HUDEP-2 (cell line): ENCODE data around the gene TUNAR.

Experiments
- DNase-seq, 76 experiments: peaks; one replicate each; lab custom pipeline; 2025; ENCODE audit not compliant: unreplicated experiment in 76 of 76; lab: John Stamatoyannopoulos, UW

The TUNAR gene

DNA sequence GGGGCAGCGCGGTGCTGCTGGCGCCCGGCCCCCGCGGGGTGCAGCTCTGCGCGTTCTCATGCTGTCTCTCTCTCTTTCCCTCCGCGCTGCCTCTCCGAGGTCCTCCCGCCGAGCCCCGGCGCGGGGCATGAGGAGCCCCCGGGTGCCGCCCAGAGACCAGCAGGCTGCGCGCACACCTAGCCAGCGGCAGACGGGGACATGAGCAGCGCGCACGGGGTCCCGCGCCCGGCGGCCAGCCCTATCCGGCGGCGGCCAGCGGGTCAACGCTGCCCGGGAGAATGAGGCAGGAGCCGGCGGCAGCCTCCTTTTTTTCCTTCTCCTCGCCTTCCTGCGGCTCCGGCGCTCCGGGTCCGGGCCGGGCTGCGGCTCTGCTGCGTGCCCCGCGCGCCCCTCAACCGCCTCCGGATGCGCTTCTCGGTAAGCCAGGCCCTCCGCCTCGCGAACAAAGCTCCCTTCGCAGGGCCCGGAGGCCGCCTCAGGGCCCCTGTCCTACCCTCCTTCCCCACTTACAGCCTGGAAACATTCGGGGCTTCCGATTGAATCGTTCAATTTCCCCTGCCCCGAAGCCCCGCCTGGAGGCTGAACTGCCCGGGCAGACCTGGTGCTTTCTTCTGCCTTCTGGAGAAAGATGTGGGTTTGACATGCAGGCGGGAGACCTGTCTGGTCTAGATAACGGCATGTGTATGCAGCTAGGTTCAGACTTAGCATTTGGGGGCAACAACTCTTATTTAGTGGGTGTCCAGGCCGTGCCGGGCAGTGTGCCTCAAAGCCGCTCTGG lies at the start of gene TUNAR:
Gene TUNAR, plus strand, starts transcription at position 72 of the 778 bp plus-strand sequence.
- no peak for DNase-seq

DNA sequence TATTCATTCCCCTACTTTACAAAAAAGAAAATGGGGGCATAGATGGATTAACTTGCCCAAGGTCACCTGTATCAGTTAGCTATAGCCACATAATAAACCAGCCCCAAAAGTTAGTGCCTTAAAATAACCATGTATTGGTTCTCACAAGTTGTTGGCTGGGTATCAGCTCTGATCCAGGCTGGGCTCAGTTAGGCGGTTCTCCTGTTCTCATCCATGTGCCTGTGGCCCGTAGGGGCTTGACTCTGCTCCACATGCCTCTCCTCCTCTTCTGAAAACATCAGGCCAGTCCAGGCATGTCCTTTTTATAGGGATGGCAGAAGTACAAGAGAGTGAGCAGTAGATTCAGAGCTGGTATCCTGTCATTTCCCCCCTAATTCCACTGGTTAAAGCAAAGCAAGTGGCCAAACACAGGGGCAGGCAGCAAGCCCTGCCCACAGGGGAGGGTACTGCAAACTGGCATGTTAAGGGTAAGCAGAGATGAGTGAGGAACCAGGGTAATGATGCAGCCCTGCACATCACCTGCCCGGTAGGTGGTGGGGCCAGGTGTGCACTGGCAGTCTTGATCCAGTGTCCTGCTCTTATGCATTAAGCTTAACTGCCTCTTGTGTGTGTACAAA lies 47.9 kb upstream of the TUNAR start:
- DNase-seq: no peak

DNA sequence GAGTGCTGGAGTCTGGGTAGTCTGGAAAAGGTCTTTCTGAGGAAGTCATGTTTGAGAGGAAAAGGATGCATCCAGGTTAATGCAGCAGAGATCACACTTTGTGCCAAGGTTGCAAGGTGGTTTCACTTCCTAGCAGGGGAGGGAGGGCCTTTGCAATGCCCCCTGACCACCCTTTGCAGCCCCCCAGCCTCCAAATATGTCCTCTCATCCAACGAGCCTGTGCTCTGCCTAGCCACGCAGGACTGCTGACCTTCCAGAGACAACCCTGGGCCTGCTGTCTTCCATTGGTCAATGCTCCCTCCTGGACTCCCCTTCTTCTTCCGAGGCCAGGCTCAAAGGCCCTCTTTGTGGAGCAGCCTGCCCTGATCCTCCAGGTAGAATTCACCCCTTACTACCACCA lies 47.3 kb upstream of the TUNAR start:
- no peak for DNase-seq

DNA sequence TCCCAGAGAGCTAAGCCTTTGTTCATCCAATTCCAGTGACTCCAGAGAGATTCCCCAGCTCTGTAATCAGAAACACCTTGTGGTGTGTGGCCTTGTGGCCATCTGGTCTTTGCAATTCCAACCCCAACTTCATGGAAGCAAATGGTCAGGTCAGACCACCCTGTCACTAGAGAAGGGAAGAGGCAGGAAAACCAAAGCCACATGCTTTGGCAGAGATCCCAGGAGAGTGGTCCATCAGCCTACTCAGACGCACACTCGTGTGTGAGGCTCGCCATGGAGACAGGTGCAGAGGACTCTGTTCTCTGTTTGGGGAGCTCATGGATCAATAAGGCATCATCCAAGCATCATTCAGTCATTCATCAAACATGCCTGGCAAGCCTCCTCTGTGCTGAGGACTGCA lies 46.2 kb upstream of the TUNAR start:
- DNase-seq: no peak

DNA sequence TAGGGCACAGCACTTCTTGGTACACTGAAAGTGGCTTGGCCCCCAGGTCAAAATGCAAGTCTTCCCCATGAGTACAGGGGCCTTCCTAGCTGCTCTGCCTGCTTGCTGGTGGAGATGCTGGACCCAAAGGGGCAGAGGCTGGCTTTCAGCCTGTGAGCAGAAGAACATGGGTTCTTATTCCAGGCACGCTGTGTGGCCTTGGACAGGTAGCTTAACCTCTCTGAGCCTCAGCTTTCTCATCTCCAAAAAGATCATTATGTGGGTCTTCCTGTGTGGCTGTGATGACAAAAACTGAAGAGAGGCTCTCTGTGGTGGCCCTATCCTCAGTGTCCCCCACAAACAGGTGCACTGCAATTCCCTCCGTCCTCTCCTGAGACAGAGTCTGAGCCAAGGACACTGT lies 45.6 kb upstream of the TUNAR start:
- DNase-seq: no peak

DNA sequence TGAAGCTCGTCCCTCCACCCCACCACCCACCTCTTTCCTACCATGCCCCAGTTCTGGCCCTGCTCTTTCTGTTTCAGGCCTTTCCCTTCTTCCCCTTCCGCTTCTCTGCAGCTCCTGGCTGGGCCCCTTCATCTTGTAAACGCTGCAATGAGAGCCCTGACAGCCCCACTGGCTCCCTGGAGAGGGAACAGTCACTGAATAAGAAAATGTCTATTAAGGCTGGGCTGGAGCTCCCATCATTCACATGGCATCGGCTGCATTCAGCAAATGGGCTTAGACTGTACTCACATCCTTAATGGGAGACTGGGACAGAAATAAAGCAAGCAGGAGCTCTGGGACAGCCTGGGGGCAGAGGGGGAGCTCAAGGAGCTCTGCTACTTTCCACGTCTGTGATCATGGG lies 45.2 kb upstream of the TUNAR start:
- no peak for DNase-seq

DNA sequence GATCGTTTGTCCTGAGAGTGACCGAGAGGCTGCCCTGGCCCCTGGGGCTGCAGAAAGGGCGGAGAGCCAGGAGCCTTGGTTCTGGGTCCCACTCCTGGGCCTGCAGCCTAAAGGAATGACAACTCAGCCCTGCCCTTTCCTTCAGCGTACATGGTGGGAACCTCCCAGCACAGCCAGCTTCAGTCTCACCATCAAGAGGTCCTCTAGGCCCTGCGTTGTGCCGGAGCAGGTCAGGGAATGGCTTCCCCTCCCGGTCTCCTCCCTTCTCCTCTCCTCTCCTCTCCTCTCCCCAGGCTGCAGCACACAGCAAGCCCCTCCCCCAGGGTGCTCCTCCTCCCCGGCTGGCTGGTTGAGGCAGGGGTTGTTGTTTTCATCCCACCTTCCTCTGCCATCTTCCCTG lies 44.6 kb upstream of the TUNAR start:
- no peak for DNase-seq

DNA sequence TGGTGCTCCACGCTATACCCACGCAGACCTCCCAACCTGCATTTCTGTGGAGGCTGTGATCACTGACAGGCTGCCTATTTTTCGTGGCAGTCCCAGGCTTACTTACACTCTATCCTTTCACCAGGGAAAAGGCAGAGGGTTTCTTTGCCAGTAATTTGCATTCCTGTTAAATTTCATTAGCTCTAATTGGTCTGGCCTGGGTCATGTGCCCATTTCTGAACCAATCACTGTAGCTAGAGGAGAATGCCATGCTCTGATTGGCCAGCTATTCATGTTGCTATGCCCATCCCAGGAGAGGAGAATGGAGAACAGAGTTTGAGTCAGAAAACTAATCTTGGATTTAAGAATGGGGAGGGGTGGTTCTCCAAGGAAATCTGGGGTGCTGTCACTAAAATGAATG lies 43.2 kb upstream of the TUNAR start:
- DNase-seq: no peak

DNA sequence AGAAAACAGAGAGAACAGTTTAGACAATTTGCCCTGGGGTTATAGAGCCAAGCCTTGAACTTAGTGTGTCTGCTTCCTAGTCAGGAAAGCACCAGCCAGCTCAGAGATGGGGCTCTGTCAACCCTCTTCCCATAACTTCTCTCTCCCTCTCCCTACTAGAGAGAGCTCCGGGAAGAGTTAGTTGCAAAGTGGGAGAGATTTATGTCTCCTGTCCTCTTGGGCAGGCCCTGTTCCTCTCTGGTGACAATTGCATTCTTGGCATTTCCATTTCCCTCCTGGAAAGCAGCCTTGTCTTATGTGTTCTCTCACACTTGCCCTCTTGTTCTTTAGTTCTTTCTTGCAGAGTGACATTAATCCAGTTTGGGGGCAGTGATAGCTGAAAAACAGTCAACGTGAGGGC lies 42.1 kb upstream of the TUNAR start:
- DNase-seq: no peak

DNA sequence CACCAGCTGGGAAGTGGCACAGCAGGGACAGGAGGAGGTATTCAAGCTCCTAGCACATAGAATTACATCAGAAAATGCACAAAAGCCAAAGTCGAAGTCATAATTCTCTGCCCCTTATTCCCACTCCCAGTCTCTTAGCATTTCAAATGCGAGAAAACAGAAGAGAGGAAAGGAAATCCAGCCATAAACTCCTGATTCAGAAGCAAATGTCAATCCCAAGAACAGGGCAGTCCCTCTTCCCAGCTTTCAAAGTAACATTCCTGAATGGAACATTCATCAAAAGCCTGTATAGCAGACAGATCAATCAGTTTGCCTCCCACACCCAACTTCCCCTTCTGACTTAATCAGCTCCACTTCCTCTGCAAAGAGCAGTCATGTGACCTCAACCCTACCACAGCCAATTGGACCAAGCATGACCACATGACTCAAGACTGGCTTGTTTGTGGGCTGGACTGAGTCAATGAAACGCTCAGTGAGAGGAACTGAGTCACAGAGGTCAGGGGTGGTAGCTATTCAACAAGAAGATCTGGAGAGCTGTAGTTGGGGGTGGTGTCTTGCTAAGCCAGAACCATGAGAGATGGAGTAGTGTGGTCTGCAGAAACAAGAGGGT lies 41.4 kb upstream of the TUNAR start:
- DNase-seq: no peak

DNA sequence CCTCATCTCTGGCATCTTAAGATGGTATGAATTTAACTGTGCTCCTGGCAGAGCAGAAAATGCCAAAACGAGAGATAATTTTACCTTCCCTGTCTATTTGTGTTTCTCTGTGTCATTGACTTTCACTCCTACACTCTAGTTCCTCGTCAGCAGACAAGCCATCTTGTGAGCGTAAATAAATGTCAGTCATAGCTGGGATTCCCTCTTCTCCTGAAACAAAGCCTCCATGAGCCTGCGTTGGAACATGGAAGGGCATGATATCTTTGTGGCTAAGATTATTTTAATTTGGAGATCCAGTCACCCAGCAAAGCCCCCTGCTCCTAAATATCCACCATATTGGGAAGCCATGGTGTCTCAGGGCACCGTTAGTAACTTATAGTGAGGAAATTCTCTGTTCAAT lies 37.8 kb upstream of the TUNAR start:
- no peak for DNase-seq

DNA sequence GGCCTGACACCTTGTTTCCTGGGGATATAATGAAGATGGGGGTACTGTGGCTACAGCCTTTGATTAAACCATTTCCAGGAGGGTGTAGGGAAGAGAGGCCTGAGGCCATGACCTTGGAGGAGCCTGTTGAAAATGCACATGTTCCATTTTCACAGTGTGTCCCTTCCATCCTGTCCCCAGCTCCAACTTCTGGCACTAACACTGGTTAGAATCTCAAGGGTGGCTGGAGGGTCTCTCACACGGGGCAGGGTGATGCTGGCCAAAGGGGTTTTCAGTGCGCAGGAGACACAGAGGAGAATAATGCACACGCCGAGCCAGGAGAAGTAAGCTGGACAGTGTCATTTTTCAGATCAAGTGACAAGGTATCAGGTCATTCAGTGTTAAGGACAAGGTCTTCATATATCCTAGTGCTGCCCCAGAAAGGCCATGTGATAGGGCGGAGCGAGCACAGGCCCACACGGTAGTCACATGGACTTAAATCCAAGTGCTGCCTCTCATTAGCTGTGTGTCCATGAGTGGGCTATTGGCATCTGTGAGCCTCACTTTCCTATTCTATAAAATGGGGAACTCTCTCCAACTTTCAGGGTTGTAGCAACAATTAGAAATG lies 36.4 kb upstream of the TUNAR start:
- DNase-seq: no peak

DNA sequence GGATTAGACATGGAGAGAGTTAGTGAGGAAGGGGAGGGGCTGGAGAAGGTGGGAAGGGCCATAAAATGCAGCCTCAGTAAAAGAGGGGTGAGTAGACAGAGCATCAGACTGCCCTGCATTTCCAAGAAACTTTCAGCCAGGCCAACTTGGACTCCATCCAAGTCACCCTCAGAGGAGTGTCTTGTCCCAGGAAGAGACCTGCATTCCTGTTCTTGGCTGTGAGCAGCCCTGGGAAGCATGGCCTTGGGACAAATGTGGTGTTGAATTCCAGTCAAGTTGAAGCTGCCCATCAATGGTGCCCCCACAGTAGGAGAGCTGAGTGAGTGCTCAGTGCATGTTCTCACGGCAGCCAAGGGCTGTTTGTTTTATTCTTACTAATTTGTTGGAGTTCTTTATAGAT lies 35.0 kb upstream of the TUNAR start:
- no peak for DNase-seq

DNA sequence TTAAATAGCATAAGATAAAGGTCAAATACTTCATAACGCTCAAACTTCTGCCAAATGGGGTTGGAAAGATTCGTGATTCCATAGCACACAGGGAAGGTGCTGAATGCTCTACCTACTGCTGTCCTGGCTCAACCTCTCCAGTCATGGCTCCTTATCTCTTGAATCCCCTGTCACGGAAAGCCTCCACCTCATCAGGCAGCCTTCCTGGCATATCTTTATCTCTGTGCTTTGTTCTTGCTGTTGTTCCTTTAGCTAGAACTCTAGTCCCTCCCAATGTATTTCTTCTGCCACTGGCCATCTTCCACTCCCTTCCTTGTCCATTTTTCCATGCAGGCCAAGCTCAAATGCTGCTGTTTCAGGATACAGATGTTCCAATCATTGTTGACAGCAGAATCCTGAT lies 26.9 kb upstream of the TUNAR start:
- DNase-seq: no peak

DNA sequence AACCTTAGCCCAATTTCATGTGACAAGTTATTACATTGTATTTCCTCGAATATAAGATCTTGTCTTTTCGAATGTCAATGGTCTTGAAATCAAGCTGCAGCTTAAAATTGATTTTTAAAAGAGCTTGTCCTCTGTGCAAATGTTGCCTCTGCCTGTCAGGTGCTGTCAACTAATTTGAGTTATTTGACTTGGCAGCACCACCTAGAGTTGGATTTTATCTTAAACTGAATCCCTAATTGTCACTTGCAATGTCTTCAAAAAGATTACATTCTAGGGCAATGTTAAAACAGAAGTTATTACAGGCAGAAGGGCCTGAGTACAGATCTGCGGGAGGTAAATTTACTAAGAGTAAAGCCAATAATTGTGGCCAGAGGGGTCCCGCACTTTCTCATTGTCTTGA lies 26.2 kb upstream of the TUNAR start:
- no peak for DNase-seq

DNA sequence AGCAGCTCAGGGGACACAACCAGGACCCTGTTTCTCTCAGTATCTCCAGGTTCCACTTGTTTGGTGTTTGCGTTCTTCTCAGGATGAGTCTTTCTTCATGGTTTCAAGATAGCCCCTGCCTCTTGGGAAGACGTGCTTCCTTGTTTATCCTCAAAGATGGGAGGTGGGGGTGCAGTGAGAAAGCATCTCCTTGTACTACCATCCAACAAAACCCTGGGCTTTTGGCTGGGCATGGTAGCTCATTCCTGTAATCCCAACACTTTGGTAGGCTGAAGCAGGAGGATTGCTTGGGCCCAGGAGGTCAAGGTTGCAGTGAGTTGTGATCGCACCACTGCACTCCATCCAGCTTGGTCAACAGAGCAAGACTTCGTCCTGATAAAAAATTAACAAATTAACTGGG lies 21.0 kb upstream of the TUNAR start:
- no peak for DNase-seq

DNA sequence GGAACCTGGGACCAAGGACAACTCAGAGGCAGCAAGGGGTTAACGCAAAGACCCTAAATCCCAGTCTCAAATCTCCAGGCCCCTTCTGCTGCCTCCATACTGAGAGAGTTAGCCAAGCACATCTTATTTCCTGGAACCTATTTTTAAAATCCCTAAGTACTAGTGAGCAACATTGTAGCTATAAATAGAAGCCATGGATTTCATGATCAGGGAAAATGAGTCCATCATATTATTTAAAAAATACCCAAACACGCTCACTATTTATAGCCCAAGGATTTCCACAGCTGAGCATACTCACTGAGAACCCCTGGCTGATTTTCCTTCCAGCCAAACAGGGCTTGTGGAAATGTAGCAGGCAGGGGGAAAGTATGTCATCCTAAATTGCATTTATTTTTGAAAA lies 19.4 kb upstream of the TUNAR start:
- DNase-seq: no peak

DNA sequence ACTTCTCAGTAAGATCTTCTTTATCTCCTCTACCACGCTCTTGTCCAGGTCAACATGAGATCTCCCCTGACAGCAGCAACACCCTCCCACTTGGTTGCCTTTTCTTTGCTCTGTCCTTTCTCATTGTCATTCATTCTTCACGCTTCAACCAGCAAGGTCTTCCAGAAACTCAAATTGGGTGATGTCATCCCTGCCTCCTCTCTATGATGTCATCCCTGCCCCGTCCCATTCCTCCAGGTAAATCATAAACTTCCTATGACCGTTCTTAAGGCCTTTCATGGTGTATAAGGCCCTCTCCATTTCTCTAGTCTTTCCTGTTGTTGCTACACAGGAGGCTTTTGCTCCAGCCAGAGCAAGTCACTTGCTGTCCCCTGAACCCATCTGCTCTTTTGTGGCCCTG lies 17.7 kb upstream of the TUNAR start:
- no peak for DNase-seq

DNA sequence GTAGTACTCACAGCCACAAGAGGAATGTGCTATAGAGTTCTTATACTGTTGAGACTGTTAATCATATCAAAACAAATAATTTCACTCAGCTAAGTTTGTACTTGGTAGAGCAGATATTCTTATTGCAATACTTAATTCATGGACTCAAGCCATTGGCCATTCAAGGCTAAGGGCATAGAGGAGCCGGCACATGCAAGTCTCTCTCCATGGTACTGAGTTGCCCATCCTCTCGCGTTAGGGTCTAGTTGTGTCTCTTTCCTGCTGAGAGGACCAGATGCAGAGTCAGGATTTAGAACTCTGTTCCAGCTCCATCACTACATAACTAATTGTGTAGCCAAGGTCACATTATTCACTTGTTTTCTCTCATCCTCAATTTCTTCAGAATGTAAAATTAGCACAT lies 14.4 kb upstream of the TUNAR start:
- DNase-seq: no peak

DNA sequence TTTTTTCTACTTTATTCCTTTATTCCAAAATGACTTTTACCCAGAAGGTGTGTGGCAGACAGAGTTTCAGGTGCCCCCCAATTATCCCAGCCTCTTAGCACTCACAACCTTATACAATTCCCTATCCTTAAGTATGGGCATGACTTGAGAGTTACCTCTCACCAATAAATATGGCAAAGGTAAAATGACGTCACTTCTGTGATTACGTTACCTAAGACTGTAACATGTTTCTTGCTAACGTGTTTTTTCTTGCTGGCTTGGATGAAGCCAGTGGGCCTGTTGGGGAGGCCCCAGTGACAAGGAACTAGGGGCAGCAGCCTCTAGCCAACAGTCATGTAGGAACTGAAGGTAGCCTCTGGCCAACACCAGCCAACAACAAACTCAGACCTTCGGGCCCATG lies 13.3 kb upstream of the TUNAR start:
- DNase-seq: no peak

DNA sequence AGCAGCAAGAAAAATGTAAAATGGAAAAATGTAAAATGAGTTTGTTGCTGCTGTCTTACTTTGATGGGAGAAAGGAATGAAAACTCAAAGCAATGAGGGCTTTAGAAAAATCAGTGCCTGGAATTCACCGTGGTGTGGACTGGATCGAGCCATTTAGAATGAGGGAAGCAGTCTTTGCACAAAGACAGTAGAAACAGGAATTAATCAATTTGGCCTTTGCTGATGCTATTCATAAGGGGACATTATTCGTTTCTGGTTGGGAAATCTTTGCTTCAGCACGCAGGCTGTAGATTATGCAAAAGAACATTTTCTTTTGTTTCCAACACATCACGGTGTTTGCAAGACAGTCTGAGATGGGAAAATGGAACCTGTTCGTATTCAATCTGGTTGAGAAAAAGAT lies 6.9 kb upstream of the TUNAR start:
- DNase-seq: no peak

DNA sequence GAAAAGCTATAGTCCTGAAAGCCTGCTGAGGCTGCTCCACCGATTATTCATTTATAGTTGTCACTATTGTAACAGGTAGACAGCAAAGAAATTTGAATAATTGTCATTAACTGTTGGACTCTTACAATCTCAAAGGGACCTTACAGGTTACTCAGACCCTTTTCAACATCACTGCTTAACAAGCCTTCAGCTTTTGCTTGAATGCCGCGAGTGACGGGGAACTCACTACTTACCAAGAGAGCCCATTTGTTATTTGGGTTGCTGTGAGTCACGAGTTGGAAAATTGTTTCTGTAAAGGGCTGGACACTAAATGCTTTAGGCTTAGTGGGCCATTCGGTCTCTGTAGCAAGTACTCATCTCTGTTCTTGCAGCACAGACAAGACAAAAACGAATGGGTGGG lies 5.9 kb upstream of the TUNAR start:
- no peak for DNase-seq
